Limb (tissue), 2 donors: Measurements from ENCODE around the gene IQUB.
"Not testable (repeated sequence)": the region's sequence is repeated elsewhere in the genome, so short reads cannot be mapped to it uniquely, and the experiment has no call there.

ENCODE experiments used
- DNase-seq, 2 donors: peaks; one replicate each; pipeline ENCODE4 v3.0.0-alpha.2; 2016; ENCODE audit errors: extremely low spot score in 2 of 2

Gene IQUB

DNA sequence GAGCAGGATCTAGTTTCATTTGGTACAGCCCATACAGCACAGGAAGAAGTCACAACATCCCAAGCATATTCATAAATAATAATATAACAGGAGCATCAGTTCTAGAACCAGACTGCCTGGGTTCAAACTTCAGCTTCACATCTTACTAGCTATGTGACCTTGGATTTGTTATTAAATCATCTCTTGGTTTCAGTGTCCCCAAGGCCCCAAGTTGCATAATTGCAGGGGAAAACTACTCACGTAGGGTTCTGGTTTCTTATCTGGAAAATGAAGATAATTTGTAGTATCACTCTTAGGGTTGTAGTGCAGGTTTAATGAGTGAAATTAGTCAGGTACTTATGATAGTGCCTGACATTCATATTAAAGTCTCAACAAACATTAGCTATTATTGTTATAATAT, 5.5 kb upstream of the IQUB start:
- DNase-seq, result no peak

DNA sequence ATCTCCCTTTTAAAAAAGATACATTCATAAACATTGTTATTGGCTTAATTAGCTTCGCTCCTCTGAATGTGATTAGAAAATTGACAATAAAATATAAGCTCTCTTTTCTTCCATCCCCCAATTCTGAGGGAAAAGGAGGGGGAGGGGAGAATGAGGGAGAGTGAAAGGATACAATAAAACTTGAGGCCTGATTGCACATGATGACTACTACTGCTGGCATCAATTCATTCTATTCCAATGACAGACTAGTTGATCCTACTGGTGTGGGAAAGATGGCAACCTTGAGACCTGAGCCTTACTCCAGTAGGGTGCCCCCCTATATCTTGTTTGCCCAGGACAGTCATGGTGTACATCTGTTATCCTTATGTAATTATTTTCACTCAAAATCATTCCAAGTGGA, 4.5 kb upstream of the IQUB start:
- DNase-seq, result no peak

DNA sequence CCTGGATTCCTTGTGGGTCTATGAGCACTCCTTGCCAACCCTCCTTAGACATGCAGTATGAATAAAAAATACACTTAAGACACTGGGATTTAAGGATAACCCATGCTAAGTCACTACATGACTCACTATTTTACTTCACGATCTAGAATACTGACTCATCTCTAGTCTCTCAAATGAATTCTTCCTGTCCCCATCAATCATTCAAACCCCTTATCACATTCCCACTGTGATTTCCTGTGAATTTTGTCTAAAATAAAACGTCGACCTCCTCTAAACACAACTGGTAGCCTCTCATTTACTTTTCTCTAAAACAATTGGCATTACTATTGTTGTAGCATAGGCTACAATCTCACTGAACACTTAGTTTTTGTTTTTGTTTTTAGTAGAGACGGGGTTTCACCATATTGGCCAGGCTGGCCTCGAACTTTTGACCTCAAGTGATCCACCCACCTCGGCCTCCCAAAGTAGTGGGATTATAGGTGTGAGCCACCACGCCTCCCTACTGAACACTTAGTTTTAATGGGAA, 3.9 kb upstream of the IQUB start:
- no peak for DNase-seq

- DNase-seq, result peak in 1 of 2 donors; percentile 44
Observed at GRCh38 chr7:123537026-123537642, 2.7 kb upstream of the IQUB start.

GRCh38 chr7:123535517-123535916, 1.1 kb upstream of the IQUB start:
- DNase-seq, result no peak

GRCh38 chr7:123533929-123534382, 439 bp downstream of the IQUB start:
- no peak for DNase-seq

- DNase-seq, result no peak
Observed at GRCh38 chr7:123533553-123533917, 860 bp downstream of the IQUB start.

- peak in 1 of 2 donors; percentile 45 for DNase-seq
Observed at GRCh38 chr7:123532788-123533552, 1.4 kb downstream of the IQUB start.

GRCh38 chr7:123532343-123532742, 2.1 kb downstream of the IQUB start:
- DNase-seq, result not testable (repeated sequence)

DNA sequence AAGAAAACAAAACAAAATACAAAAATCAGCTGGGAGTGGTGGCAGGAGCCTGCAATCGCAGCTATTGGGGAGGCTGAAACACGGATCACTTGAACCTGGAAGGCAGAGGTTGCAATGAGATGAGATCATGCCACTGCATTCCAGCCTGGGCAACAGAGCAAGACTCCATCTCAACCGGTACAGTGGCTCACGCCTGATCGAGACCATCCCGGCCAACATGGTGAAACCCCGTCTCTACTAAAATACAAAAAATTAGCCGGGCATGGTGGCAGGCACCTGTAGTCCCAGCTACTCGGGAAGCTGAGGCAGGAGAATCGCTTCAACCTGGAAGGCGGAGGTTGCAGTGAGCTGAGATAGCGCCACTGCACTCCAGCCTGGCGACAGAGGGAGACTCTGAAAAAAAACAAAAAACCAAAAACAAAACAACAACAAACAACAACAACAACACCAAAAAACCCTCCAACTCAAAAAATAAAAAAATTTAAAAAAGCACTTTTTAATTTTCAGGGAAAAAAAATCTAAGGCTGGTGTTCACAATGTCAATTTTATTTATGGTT, 4.3 kb downstream of the IQUB start:
- DNase-seq, result not testable (repeated sequence)

- no peak for DNase-seq
Observed at GRCh38 chr7:123528265-123528664, 6.1 kb downstream of the IQUB start.

DNA sequence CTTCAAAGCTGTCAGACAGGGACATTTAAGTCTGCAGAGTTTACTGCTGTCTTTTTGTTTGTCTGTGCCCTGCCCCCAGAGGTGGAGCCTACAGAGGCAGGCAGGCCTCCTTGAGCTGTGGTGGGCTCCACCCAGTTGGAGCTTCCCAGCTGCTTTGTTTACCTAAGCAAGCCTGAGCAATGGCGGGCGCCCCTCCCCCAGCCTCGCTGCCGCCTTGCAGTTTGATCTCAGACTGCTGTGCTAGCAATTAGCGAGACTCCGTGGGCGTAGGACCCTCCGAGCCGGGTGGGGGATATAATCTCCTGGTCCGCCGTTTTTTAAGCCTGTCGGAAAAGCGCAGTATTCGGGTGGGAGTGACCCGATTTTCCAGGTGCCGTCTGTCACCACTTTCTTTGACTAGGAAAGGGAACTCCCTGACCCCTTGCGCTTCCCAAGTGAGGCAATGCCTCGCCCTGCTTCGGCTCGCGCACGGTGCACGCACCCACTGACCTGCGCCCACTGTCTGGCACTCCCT, 6.6 kb downstream of the IQUB start:
- not testable (repeated sequence) for DNase-seq

- not testable (repeated sequence) for DNase-seq
Observed at GRCh38 chr7:123526533-123526932, 7.9 kb downstream of the IQUB start.

DNA sequence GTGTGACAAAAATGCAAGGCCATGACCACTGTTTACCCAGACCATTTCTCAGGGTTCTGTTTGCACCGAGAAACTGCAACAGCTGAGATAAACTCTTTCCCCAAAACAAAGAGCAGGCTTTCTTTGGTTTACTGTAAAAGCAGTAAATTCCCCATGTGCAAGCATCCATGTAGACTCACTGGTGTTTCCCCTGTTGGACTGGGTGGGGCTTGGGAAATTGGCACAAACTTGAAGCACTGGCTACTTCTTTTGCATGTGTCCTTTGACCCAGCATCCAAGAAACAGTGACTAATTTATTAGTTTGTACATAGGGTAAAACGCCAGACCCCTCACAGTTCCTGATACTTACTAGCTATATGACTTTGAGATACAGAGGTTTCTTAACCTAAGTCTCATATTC, 12.3 kb downstream of the IQUB start:
- no peak for DNase-seq

- no peak for DNase-seq
Observed at GRCh38 chr7:123505221-123505620, 29.2 kb downstream of the IQUB start.

GRCh38 chr7:123502201-123502600, 32.2 kb downstream of the IQUB start:
- DNase-seq, result no peak

- no peak for DNase-seq
Observed at GRCh38 chr7:123500878-123501489, 33.4 kb downstream of the IQUB start.

DNA sequence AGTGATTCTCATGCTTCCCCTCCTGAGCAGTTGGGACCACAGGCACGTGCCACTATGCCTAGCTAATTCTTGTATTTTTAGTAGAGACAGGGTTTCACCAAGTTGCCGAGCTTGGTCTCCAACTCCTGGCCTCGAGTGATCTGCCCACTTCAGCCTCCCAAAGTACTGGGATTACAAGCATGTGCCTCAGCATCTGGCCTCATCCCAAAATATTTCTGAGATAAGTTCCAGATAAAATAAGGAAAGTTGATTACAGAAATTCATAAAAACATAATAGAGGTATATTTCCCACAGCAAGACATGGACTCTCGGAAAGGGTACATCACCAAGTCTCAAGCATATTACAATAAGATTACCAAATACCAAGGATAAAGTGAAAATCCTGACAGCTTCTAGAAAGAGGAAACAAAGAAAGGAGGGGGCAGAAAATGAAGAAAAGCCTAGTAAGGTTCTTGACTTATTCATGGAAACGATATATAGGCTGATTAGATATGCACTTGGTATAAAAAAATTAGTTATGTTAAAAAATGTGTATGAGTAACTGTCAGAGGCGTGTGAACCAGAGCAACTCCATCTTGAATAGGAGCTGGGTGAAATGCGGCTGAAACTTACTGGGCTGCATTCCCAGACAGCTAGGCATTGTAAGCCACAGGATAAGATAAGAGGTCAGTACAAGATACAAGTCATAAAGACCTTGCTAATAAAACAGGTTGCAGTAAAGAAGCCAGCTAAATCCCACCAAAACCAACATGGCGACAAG, 35.0 kb downstream of the IQUB start:
- DNase-seq, result no peak

DNA sequence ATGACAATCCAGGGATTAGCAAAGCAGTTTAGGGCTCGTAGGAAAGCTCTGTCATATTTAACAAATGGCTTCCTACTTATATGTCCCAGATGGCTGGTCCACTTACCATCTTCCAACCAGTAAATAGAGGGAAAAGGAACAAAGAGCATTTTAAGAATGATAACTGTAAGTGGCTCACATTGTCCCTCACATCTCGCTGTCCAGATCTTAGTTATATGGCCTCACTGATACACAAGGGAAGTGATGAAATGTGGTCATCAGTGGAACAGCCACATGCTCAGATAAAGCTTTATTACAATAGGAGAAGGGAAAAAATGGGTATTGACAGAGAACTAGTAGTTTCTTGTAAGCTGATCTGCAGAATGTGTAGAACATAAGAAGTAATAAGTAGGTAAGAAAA, 35.8 kb downstream of the IQUB start:
- no peak for DNase-seq

DNA sequence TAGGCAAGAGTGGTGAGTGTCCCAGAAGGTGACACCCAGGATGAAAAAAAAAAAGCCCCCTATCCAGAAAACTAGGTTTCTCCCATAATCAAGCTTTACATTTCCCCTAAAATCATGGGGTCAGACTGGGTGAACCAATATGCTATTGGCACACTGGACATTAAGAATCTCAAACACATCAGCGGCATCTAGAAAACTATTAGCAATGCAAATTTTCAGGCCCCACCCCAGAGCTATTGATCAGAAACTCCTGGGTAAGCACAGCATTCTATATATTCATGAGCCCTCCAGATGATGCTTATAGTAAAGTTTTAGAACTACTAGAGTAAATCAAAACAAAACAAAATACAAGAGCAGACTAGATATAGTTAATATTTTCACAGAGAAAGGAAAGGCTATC, 36.4 kb downstream of the IQUB start:
- no peak for DNase-seq

DNA sequence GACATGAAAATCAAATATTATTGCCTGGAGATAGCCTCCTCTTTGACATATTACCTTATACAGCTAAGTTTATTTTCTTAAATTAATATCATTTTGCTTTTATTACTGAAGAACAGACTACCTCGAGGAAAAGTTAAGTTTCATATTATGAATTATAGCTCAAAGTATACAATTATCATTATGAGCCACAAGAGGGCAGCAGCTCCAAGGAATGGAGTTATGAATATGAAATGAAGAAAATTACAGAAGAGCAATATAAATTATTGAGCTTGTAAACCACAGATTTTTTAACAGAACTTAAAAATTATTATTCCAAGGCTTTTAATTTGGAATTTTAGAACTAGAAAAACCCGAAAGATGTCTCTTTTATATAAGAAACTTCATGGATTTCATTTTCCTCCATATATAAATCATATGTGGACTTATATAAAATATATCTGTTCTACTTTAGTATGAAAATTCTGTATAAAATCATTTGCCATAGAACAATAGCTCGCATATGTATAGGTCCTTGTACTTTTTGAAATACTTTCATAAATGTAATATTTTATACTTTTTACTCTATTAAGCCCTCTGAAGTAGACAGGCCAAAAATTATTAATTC, 40.1 kb downstream of the IQUB start:
- DNase-seq, result peak in 1 of 2 donors; percentile 51
